Measurements from ENCODE around the gene WDR12.
"Not testable (repeated sequence)": the region's sequence is repeated elsewhere in the genome, so short reads cannot be mapped to it uniquely, and the experiment has no call there.

The WDR12 gene

GRCh38 chr2:202911512-202912341 is at the start of gene WDR12, which contains the start of gene CARF:
TSS of gene WDR12 (minus strand) at chr2:202911673. CDS start at chr2:202911476, 197 bp downstream.
TSS of gene CARF (plus strand) at chr2:202912275. CDS start at chr2:202941903, 29,628 bp downstream.
- peak; percentile 82 to 84 for DNase-seq

- DNase-seq = no peak
Measured at GRCh38 chr2:202960524-202960923, 49.1 kb upstream of the WDR12 start.

GRCh38 chr2:202950592-202950991 is 39.1 kb upstream of the WDR12 start:
- DNase-seq = no peak

GRCh38 chr2:202949333-202949732 is 37.9 kb upstream of the WDR12 start:
- not testable (repeated sequence) for DNase-seq

- DNase-seq = no peak
Measured at GRCh38 chr2:202945497-202945896, 34.0 kb upstream of the WDR12 start.

GRCh38 chr2:202944816-202945215 is 33.3 kb upstream of the WDR12 start:
- no peak for DNase-seq

- no peak for DNase-seq
Measured at GRCh38 chr2:202944408-202944807, 32.9 kb upstream of the WDR12 start.

- DNase-seq = no peak
Measured at GRCh38 chr2:202941771-202942170, 30.3 kb upstream of the WDR12 start.

- DNase-seq = no peak
Measured at GRCh38 chr2:202938960-202939359, 27.5 kb upstream of the WDR12 start.

GRCh38 chr2:202934456-202934855 is 23.0 kb upstream of the WDR12 start:
- DNase-seq = no peak

GRCh38 chr2:202933958-202934357 is 22.5 kb upstream of the WDR12 start:
- no peak for DNase-seq

GRCh38 chr2:202933139-202933510 is 21.7 kb upstream of the WDR12 start:
- no peak for DNase-seq

GRCh38 chr2:202932425-202933138 is 21.1 kb upstream of the WDR12 start:
- no peak for DNase-seq

- no peak for DNase-seq
Measured at GRCh38 chr2:202918860-202919259, 7.4 kb upstream of the WDR12 start.

GRCh38 chr2:202912342-202913201 is 1.1 kb upstream of the WDR12 start:
- DNase-seq = not testable (repeated sequence)

- no peak for DNase-seq
Measured at GRCh38 chr2:202911203-202911511, 316 bp downstream of the WDR12 start.

GRCh38 chr2:202910698-202911097 is 775 bp downstream of the WDR12 start:
- DNase-seq = no peak

- DNase-seq = not testable (repeated sequence)
Measured at GRCh38 chr2:202910250-202910649, 1.2 kb downstream of the WDR12 start.

GRCh38 chr2:202909394-202910192 is 1.9 kb downstream of the WDR12 start:
- DNase-seq = no peak

GRCh38 chr2:202908186-202908585 is 3.3 kb downstream of the WDR12 start:
- DNase-seq = no peak

- DNase-seq = not testable (repeated sequence)
Measured at GRCh38 chr2:202905507-202905906, 6.0 kb downstream of the WDR12 start.

- DNase-seq = no peak
Measured at GRCh38 chr2:202885190-202885589, 26.3 kb downstream of the WDR12 start.
